Neural cell (in vitro differentiated cells): ENCODE measurements around the gene TNFRSF14.

Source experiments
- EP300 ChIP-seq: fragments of 450-650 bp; conservative IDR thresholded peaks from 2 replicates; pipeline ENCODE4 v1.6.1; 2014; ENCODE audit warnings: antibody characterized with exemption, mild to moderate bottlenecking, moderate library complexity; ENCODE audit not compliant: poor library complexity, severe bottlenecking
- EZH2 ChIP-seq: fragments of 200-600, 300-800 bp; shearing (Covaris generic), sonication (generic); IDR thresholded peaks from 2 replicates; pipeline ENCODE4 v1.6.1; 2014; ENCODE audit warnings: antibody characterized with exemption, low read length, borderline replicate concordance, mild to moderate bottlenecking; ENCODE audit not compliant: insufficient read depth, poor library complexity, severe bottlenecking
- MXI1 ChIP-seq: fragments of 450-650 bp; conservative IDR thresholded peaks from 2 replicates; pipeline ENCODE4 v1.6.1; 2014; ENCODE audit warnings: antibody characterized with exemption, mild to moderate bottlenecking; ENCODE audit not compliant: poor library complexity, severe bottlenecking
- POLR2AphosphoS5 ChIP-seq: IDR thresholded peaks from 2 replicates; pipeline ENCODE4 v1.6.1; 2012
- RAD21 ChIP-seq: fragments of 450-650 bp; conservative IDR thresholded peaks from 2 replicates; pipeline ENCODE4 v1.6.1; 2014; ENCODE audit warnings: antibody characterized with exemption, mild to moderate bottlenecking, moderate library complexity
- TAF1 ChIP-seq: IDR thresholded peaks from 2 replicates; pipeline ENCODE4 v1.6.1; 2012; ENCODE audit warnings: low read depth
- TF ChIP-seq, protein P1 (sequence below): fragments of 450-650 bp; IDR thresholded peaks from 2 replicates; pipeline ENCODE4 v1.5.1; 2014; ENCODE audit warnings: antibody characterized with exemption, mild to moderate bottlenecking, moderate library complexity; ENCODE audit not compliant: poor library complexity, severe bottlenecking

DNA sequence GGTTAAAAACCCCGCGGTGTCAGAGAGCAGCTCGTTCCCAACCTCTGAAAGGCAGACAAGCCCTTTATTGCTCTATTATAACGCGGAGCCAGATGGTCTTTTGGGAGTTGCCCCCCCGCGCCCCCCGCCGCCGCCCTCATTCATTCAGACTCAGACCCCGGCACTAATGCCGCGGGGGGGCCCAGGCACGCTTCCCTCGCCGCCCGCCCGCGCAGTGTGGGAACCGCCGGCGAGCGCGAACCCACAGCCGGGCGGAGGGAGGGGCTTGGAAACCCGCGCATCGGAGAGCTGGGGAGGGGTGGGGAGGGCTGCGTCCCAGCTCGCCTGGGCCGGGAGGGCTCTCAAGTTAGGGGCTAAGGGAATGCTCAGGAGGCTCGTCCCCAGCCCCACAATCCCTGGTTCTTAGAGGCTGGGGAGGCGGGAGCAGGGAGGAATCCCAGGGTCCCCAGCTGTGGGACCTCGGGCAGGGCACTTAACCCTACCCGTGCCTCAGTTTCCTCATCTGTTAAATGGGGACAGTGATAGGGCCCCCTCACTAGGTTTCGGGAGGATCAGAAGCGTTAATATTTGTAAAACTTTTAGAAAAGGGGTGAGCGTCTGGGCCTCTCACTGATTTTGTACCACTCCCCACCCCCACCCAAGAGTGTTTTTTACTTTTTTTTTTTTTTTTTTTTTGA lies 15.2 kb upstream of the TNFRSF14 start:
- TF ChIP-seq, protein P1, sequence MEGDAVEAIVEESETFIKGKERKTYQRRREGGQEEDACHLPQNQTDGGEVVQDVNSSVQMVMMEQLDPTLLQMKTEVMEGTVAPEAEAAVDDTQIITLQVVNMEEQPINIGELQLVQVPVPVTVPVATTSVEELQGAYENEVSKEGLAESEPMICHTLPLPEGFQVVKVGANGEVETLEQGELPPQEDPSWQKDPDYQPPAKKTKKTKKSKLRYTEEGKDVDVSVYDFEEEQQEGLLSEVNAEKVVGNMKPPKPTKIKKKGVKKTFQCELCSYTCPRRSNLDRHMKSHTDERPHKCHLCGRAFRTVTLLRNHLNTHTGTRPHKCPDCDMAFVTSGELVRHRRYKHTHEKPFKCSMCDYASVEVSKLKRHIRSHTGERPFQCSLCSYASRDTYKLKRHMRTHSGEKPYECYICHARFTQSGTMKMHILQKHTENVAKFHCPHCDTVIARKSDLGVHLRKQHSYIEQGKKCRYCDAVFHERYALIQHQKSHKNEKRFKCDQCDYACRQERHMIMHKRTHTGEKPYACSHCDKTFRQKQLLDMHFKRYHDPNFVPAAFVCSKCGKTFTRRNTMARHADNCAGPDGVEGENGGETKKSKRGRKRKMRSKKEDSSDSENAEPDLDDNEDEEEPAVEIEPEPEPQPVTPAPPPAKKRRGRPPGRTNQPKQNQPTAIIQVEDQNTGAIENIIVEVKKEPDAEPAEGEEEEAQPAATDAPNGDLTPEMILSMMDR, result no peak
- TF ChIP-seq EP300 (no peak), EZH2 (no peak), TAF1 (no peak), RAD21 (no peak), MXI1 (no peak), POLR2AphosphoS5 (no peak)
